Lower leg skin (tissue), 4 donors: Measurements from ENCODE around the gene CREB5. TPM values are rescaled to one million over a fixed set of nuclear protein-coding genes. Genes with fewer than 3 reads are reported as not detected.

ENCODE experiments used
- DNase-seq, 2 donors: peaks; one replicate each; pipeline ENCODE4 v3.0.0-alpha.2; 2019; ENCODE audit warnings: low spot score in 2 of 2
- H3K4me3 ChIP-seq: fragments of 200-600 bp; sonication (generic); 2 replicates; pipeline ENCODE4 v1.5.1; 2017; ENCODE audit warnings: mild to moderate bottlenecking, low read depth; ENCODE audit not compliant: poor library complexity, severe bottlenecking
- POLR2A ChIP-seq, 2 donors: fragments of 450-650 bp; IDR thresholded peaks; one replicate each; pipeline ENCODE4 v1.6.1; 2016 to 2017; ENCODE audit warnings: antibody characterized with exemption in 2 of 2, mild to moderate bottlenecking in 1 of 2, moderate library complexity in 1 of 2
- WGBS, 2 donors: methylation state at CpG; one replicate each; pipeline ENCODE4 v1.1.5; 2018; 5-methylcytosine and 5-hydroxymethylcytosine counted together
- intact Hi-C: fragments of 100-400 bp; cut with DNase I; formaldehyde crosslinking; loops from one replicate; pipeline ENCODE4 v1.15.0; 2023; ENCODE audit warnings: low total_unique reads
- total RNA-seq, 4 donors: library from RNA; depleted of rRNA; stranded (reverse); fragments of >200 nt; gene quantifications; one replicate each; pipeline ENCODE4 v1.1.0, GENCODE V29; 2016
- TF ChIP-seq, protein P1 (sequence below), 3 donors: fragments of 450-650 bp; IDR thresholded peaks; one replicate each; pipeline ENCODE4 v1.5.1; 2016; ENCODE audit warnings: antibody characterized with exemption in 3 of 3, mild to moderate bottlenecking in 3 of 3, moderate library complexity in 2 of 3

The CREB5 gene
- total RNA-seq, 4 donors from 2014 or later: 2.5 to 15.0 (median 5.4) TPM

DNA sequence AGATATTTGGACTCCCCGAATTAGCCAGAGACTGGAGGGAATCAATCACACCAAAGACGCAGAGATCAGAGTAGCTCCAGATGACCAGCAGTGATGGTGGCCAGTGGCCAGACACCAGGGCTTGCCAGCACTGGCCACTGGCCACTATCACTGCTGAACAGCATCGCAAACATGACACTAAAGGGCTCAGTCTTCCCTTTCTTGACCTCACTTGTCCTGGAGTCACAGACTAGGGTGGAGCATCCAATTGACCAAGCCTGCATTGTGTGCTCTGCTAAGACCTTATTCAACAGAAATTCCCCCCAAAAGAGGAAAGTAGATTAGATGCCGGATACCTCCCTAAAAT, 234.7 kb downstream of the CREB5 start:
- 77 to 80% methylated on average over 4 of the region's 4 CpGs for WGBS, 2 donors
- intact Hi-C loops: no loop called here
- H3K4me3 ChIP-seq: no peak overlapping the region
- TF ChIP-seq, protein P1, sequence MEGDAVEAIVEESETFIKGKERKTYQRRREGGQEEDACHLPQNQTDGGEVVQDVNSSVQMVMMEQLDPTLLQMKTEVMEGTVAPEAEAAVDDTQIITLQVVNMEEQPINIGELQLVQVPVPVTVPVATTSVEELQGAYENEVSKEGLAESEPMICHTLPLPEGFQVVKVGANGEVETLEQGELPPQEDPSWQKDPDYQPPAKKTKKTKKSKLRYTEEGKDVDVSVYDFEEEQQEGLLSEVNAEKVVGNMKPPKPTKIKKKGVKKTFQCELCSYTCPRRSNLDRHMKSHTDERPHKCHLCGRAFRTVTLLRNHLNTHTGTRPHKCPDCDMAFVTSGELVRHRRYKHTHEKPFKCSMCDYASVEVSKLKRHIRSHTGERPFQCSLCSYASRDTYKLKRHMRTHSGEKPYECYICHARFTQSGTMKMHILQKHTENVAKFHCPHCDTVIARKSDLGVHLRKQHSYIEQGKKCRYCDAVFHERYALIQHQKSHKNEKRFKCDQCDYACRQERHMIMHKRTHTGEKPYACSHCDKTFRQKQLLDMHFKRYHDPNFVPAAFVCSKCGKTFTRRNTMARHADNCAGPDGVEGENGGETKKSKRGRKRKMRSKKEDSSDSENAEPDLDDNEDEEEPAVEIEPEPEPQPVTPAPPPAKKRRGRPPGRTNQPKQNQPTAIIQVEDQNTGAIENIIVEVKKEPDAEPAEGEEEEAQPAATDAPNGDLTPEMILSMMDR (IDR thresholded peaks at IDR 0.05): no peak
- TF ChIP-seq POLR2A (IDR thresholded peaks at IDR 0.05): no peak
- no peak for DNase-seq

GRCh38 chr7:28649189-28649588, 236.9 kb downstream of the CREB5 start:
- no peak overlapping the region for H3K4me3 ChIP-seq
- DNase-seq: no peak
- 87% methylated on average over 1 of the region's 1 CpG for WGBS, 2 donors
- intact Hi-C loops: no loop called here
- TF ChIP-seq POLR2A (IDR thresholded peaks at IDR 0.05): no peak
- TF ChIP-seq, protein P1 (IDR thresholded peaks at IDR 0.05): no peak

GRCh38 chr7:28649811-28650210, 237.5 kb downstream of the CREB5 start:
- DNase-seq: no peak
- WGBS, 2 donors: 86 to 96% methylated on average over 2 of the region's 2 CpGs

DNA sequence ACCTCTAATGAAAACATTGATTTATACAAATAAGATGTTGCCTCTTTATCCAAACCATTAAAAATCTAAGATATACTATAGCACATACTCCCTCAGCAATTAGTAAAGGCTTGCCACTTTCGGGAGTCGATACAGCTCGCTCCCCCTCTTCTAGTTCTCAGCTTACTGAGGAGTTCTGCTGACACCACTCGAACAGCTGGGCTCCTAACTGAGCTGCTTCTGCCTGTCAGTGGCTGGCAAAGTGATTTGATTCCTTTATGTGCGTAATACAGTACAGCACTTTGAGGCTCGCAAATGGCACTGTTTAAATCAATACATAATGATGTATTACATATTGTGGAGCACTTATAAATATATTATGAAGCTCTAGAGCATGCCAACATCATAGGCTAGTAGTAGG, 241.8 kb downstream of the CREB5 start:
- H3K4me3 ChIP-seq: no peak overlapping the region
- intact Hi-C loops: no loop called here
- DNase-seq: no peak
- TF ChIP-seq POLR2A (IDR thresholded peaks at IDR 0.05): no peak
- TF ChIP-seq, protein P1 (IDR thresholded peaks at IDR 0.05): no peak
- WGBS, 2 donors: 85 to 88% methylated on average over 6 of the region's 6 CpGs

More at GRCh38 chr7:28649811-28650210, 237.5 kb downstream of the CREB5 start:
- intact Hi-C loops: no loop called here
- TF ChIP-seq, protein P1 (IDR thresholded peaks at IDR 0.05): no peak
- TF ChIP-seq POLR2A (IDR thresholded peaks at IDR 0.05): no peak
- no peak overlapping the region for H3K4me3 ChIP-seq

DNA sequence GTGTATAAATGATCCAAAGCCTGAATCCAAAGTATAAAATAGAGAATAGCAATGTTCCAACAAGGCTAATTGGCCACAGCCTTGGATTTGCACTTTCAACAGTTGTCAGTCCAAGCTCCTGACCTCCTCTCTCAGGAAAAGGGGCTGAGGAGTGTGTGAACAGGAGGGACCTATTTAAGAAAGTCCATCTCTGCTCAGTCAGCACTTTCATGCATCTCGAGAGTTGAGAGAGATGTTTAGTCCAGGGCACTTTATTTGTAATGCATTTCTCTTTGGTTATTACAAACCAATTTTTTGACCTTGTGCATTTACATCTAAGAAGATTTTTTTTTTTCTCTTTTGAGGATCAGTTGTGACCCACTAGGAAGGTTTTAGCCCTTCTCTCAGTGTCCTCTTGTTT, 244.2 kb downstream of the CREB5 start:
- intact Hi-C loops: no loop called here
- H3K4me3 ChIP-seq: no peak overlapping the region
- 84 to 89% methylated on average over 1 of the region's 1 CpG for WGBS, 2 donors
- TF ChIP-seq, protein P1 (IDR thresholded peaks at IDR 0.05): no peak
- TF ChIP-seq POLR2A (IDR thresholded peaks at IDR 0.05): no peak
- DNase-seq: no peak

DNA sequence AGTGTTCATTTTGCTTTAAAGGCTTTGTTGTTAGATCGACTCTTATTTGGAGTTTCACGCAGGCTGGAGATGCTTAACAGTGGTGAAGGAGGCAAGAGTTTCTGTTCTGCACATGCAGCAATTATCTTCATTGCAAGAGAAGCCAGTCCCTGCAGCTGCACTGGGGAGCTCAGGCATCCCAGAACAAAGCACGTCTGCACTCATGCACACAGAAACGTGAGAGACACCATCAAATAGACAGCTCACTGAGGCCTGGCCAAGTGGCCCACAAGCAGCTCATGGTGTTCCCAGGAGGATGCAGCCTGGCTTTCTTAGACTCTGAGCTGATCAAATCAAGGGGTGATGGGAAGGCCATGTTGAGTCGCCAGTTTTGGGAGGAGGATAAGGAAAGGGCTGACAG, 246.1 kb downstream of the CREB5 start:
- 70 to 80% methylated on average over 5 of the region's 5 CpGs for WGBS, 2 donors
- no peak for DNase-seq
- intact Hi-C loops: no loop called here

More for the DNA sequence above, 246.1 kb downstream of the CREB5 start:
- no peak overlapping the region for H3K4me3 ChIP-seq
- TF ChIP-seq, protein P1 (IDR thresholded peaks at IDR 0.05): no peak
- no peak for TF ChIP-seq POLR2A (IDR thresholded peaks at IDR 0.05)
